NCI-H2196 treated with DMSO at 0.1 percent for 48 hours (cell line): ENCODE results near the gene PCDHGA7.
"Not testable (repeated sequence)": the region's sequence is repeated elsewhere in the genome, so short reads cannot be mapped to it uniquely, and the experiment has no call there.

Experiments used
- DNase-seq: peaks from one replicate; lab custom pipeline; 2025; ENCODE audit not compliant: unreplicated experiment; lab: John Stamatoyannopoulos, UW

The PCDHGA7 gene

GRCh38 chr5:141382469-141383294 is at the start of gene PCDHGA7:
TSS of gene PCDHGA7 (plus strand) at chr5:141382742. CDS start at chr5:141382900, 158 bp downstream.
- DNase-seq = no peak

- DNase-seq = no peak
Measured at GRCh38 chr5:141338538-141339306, 43.8 kb upstream of the PCDHGA7 start, which contains the start of gene PCDHGA2. TSS of gene PCDHGA2 (plus strand) at chr5:141338760.

- DNase-seq = not testable (repeated sequence)
Measured at GRCh38 chr5:141340781-141341354, 41.7 kb upstream of the PCDHGA7 start.

GRCh38 chr5:141342773-141343172 is 39.8 kb upstream of the PCDHGA7 start:
- no peak for DNase-seq

- no peak for DNase-seq
Measured at GRCh38 chr5:141343242-141343952, 39.1 kb upstream of the PCDHGA7 start, which contains the start of gene PCDHGA3. TSS of gene PCDHGA3 (plus strand) at chr5:141343829. CDS start at chr5:141344034, 205 bp downstream.

- no peak for DNase-seq
Measured at GRCh38 chr5:141343953-141344463, 38.5 kb upstream of the PCDHGA7 start.

GRCh38 chr5:141345327-141345726 is 37.2 kb upstream of the PCDHGA7 start:
- DNase-seq = no peak

GRCh38 chr5:141346017-141346416 is 36.5 kb upstream of the PCDHGA7 start:
- not testable (repeated sequence) for DNase-seq

GRCh38 chr5:141349917-141350619 is 32.5 kb upstream of the PCDHGA7 start, which contains the start of gene PCDHGB1:
TSS of gene PCDHGB1 (plus strand) at chr5:141350099. CDS start at chr5:141350261, 162 bp downstream.
- no peak for DNase-seq

GRCh38 chr5:141351591-141351990 is 31.0 kb upstream of the PCDHGA7 start:
- DNase-seq = no peak

GRCh38 chr5:141354900-141355469 is 27.6 kb upstream of the PCDHGA7 start, which contains the start of gene PCDHGA4:
TSS of gene PCDHGA4 (plus strand) at chr5:141355021. CDS start at chr5:141355108, 87 bp downstream.
- no peak for DNase-seq

GRCh38 chr5:141355641-141356040 is 26.9 kb upstream of the PCDHGA7 start:
- DNase-seq = no peak

- no peak for DNase-seq
Measured at GRCh38 chr5:141356133-141356532, 26.4 kb upstream of the PCDHGA7 start.

GRCh38 chr5:141356950-141357349 is 25.6 kb upstream of the PCDHGA7 start:
- DNase-seq = no peak

GRCh38 chr5:141359790-141360426 is 22.6 kb upstream of the PCDHGA7 start, which contains the start of gene PCDHGB2:
TSS of gene PCDHGB2 (plus strand) at chr5:141359994. CDS start at chr5:141360136, 142 bp downstream.
- no peak for DNase-seq

- DNase-seq = no peak
Measured at GRCh38 chr5:141360685-141361084, 21.9 kb upstream of the PCDHGA7 start.

GRCh38 chr5:141362719-141363118 is 19.8 kb upstream of the PCDHGA7 start:
- no peak for DNase-seq

GRCh38 chr5:141363952-141364660 is 18.4 kb upstream of the PCDHGA7 start, which contains the start of gene PCDHGA5:
TSS of gene PCDHGA5 (plus strand) at chr5:141364162. CDS start at chr5:141364331, 169 bp downstream.
- DNase-seq = no peak
